Stimulated activated CD8-positive, alpha-beta memory T cell treated with anti-CD3 and anti-CD28 coated beads, Interleukin-15, amount 100 ng/mL, for 24 hours (primary cell): ENCODE measurements around the gene ZC3H18.

ENCODE experiments used
- DNase-seq: peaks from one replicate; pipeline ENCODE4 v3.0.0-alpha.2; 2020; ENCODE audit warnings: low read depth

Gene ZC3H18

DNA sequence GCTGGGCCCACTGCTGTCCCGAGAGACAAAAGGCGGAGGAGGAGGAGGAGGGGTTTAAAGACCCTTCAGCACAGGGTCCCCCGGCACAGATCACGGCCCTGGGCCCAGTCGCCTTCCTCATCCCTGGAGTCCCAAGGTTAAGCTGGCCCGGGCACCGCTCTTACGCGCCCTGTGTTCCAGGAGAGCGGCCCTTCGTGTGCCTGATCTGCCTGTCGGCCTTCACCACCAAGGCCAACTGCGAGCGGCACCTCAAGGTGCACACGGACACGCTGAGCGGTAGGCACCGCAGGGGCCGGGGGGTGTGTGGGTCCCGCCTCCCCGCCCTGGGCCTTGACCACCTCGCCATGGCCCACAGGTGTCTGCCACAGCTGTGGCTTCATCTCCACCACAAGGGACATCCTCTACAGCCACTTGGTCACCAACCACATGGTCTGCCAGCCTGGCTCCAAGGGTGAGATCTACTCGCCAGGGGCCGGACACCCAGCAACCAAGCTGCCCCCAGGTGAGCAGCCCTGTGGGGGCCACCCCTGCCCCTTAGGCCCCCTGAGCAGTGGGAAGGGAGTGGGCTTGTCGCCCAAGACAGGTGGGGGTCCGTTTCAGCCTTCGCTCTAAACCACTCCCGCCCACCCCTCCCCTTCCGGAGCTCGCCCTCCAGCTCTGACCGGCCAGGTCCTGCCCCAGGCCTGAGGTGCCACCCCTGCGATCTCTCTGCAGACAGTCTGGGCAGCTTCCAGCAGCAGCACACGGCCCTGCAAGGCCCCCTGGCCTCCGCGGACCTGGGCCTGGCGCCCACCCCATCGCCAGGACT, 37.6 kb upstream of the ZC3H18 start:
- no peak for DNase-seq

DNA sequence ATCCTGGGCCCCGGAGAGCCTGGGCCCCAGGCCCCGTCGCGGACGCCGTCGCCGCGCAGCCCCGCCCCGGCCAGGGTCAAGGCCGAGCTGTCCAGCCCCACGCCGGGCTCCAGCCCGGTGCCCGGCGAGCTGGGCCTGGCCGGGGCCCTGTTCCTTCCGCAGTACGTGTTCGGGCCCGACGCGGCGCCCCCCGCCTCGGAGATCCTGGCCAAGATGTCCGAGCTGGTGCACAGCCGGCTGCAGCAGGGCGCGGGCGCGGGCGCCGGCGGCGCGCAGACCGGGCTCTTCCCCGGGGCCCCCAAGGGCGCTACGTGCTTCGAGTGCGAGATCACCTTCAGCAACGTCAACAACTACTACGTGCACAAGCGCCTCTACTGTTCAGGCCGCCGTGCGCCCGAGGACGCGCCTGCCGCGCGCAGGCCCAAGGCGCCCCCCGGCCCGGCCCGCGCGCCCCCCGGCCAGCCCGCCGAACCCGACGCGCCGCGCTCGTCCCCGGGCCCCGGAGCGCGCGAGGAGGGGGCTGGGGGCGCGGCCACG, 36.8 kb upstream of the ZC3H18 start:
- no peak for DNase-seq

- DNase-seq = peak; percentile 77
These were observed 36.1 kb upstream of the ZC3H18 start for GRCh38 chr16:88533932-88534637.

GRCh38 chr16:88534638-88535190, 35.5 kb upstream of the ZC3H18 start:
- no peak for DNase-seq

DNA sequence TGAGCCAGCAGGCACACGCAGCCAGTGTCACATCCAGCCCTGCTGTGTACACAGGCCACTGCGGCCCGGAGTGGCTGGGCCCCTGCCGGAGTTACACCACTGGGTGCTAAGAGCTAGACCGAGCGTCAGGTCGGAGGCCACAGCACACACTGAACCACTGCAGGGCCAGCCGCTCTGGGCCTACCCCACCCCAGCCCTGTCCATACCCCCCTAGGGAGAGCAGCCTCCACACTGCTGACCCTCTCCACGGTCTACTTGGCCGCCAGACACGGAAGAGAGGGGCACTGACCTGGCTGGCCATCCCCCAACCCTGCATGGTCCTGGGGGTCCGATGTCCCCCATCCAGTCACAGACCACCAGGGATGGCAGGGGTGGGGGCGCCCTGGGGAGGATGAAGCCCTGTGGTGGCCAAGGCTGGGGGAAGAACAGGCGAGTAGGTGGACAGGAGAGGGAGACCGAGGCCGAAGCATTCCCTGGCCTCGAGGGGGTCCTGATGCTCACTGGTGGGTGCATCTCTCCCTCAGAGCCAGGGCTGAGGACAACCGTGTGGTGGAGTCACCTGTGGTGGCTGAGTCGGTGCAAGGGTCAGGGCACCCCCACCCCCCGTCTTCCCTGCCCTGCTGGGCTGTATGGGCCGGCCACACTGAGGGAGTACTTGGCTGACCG, 34.9 kb upstream of the ZC3H18 start:
- DNase-seq = no peak

- no peak for DNase-seq
These were observed 34.4 kb upstream of the ZC3H18 start for GRCh38 chr16:88535857-88536222.

- DNase-seq = no peak
These were observed 33.7 kb upstream of the ZC3H18 start for GRCh38 chr16:88536510-88536909.

GRCh38 chr16:88536971-88537751, 33.0 kb upstream of the ZC3H18 start:
- no peak for DNase-seq

- DNase-seq = no peak
These were observed 32.3 kb upstream of the ZC3H18 start for GRCh38 chr16:88537859-88538258.

DNA sequence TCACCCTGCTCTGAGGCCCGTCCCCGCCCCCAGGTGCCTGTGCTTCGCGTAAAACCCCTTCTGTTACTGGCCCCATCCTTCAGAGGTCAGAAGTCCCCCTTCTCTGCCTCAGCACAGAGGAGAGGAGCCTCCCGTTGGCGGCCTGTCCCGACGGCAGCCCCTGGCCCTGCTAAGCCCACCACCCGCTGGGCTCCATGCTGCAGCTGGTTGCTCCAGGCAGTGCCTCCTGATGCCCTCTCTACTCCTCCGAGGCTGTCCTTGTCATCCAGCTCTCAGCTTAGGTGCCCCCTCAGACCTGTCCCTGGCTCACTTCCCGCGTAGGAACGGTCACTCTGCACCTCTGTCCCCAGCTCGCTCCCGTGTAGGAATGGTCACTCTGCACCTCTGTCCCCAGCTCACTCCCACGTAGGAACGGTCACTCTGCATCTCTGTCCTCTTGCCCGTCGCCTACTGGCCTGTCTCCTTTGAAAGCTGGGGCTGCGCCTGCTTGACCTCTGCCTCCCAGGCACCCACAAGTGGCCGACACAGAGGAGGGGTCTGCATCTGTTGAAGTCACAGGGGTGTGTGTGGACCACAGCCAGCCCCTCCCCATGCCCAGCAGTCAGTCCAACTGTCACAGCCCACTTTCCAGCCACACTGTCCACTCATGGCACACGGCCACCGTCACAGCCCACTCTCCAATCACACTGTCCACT, 31.7 kb upstream of the ZC3H18 start:
- no peak for DNase-seq

- no peak for DNase-seq
These were observed 30.9 kb upstream of the ZC3H18 start for GRCh38 chr16:88539261-88539651.

DNA sequence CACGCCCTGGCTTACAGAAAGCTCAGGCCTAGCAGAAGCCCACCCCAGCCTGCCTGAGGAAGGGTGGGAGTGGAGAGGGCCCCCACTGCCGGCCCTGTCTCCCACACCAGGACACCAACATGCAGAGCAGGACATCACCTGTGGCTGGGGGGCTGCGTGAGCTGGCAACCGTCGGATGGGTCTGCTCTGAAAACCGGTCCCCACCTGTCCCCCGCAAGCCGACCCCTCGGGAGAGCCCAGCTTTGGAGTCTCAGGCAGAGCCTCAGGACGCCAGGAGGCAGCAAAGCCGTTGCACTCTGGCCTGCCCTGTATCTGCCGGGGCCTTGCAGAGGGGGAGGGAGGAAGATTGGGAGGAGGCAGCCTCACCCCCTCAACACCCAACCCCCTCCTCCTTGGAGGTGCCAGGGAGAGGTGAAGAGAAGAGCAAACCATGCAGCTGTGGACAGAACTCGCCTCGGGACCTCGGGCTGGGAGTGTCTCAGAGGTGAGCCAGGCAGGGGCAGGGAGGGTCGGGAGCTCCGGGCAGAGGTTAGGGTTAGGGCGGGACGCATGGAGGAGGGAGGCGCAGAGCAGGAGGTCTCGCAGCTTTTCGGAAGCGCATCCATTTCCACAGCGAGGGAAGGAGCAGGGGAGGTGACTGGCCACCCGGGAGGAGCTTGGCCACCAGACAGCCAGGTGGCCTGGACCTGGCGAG, 30.4 kb upstream of the ZC3H18 start:
- DNase-seq = no peak

DNA sequence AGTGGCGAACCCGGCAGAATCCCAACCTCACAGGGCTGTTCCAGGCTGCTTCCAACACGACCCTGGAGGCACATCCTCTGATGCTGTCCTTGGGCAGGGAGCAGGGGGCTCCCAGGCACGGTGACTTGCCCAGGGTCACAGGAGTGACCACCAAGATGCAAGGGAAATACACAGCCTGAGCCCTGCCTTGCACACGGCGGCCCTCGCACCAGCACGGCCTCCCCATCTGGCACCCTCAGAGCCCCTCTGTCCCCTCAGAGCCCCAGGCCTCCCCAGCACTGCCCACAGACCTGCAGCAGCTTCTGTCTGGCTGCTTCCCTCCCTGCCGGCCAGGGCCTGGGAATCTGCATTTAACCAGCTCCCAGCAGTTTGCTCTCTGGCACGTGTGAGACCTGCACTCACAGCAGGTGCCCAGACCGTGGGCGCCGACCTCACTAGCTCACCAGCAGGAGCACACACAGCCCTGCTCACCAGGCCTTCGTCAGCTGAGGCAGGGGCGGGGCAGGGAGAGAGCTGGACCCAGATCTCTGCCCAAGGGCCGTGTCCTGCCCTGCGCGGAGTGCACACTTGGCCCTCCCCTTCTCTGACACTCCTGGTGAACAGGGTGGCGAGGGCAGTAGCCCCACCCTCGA, 29.7 kb upstream of the ZC3H18 start:
- no peak for DNase-seq

- no peak for DNase-seq
These were observed 28.2 kb upstream of the ZC3H18 start for GRCh38 chr16:88541831-88542616.

DNA sequence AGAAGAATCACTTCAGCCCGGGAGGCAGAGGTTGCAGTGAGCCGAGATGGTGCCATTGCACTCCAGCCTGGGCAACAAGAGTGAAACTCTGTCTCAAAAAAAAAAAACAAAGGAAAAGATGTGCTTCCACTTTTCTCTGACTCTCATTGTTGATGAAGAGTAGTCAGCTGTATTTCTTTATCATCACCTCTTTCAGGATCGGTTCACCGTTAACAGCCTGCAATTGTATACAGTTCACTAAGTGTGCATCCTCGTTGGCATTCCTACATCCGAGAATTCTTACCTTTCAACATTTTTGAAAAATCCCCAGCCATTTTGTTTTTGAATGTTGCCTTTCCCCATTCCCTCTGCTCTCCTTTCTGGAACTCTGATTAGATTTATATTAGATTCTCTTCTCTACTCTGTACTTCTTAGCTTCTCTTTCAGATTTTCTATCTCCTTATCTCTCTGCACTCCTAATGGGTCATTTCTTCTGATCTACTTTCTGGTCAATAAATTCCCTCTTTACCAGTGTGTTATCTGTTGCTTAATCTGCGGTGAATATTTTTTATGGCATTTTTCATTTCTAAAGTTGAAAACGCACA, 26.9 kb upstream of the ZC3H18 start:
- no peak for DNase-seq

DNA sequence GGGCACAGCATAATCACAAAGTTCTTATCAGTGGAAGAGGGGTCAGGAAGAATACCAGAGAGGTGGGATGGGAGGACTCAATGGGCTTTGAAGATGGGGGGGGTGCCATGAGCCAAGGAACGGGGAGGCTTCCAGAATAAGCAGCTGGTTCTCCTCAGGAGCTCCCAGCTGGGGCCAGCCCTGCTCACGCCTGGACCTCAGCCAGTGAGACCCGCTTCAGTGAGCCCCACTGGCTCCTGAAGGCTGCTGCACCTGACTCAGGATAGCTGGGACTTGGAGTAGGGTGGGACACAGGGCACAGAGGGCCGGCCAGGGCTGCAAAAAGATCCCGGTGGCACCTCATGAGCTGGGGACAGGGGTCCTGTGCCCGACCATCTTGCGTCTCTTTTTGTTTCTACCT, 24.4 kb upstream of the ZC3H18 start:
- no peak for DNase-seq

- no peak for DNase-seq
These were observed 21.9 kb upstream of the ZC3H18 start for GRCh38 chr16:88548131-88548874.

GRCh38 chr16:88548985-88549384, 21.2 kb upstream of the ZC3H18 start:
- DNase-seq = no peak
